Activated naive CD8-positive, alpha-beta T cell treated with anti-CD3 and anti-CD28 coated beads, Interleukin-2, amount 10 ng/mL, durations not matched to agents 7 days and 5 days (primary cell): ENCODE measurements around the gene TRIM44. TPM values are rescaled to one million over a fixed set of nuclear protein-coding genes. Genes with fewer than 3 reads are reported as not detected.

Source experiments
- ATAC-seq: fragments of 150-1000 bp; cut with Tn5 transposase; one replicate; pipeline ENCODE4 v1.10.0; 2021; ENCODE audit warnings: low read depth, moderate library complexity
- POLR2A ChIA-PET: fragments of 350-600 bp; sonication (Branson Sonifier 250); formaldehyde crosslinking; loops from one replicate; lab custom pipeline; 2021; ENCODE audit warnings: antibody characterized with exemption; lab: Charles Lee
- DNase-seq: peaks from one replicate; pipeline ENCODE4 v3.0.0; 2021
- H3K27ac Mint-ChIP-seq: one replicate; pipeline ENCODE4 v1.8.0; 2022; ENCODE audit warnings: mild to moderate bottlenecking, mixed read lengths
- H3K27me3 Mint-ChIP-seq: one replicate; pipeline ENCODE4 v1.8.0; 2022; ENCODE audit warnings: mild to moderate bottlenecking, moderate library complexity, mixed read lengths
- H3K36me3 Mint-ChIP-seq: one replicate; pipeline ENCODE4 v1.8.0; 2021; ENCODE audit warnings: mild to moderate bottlenecking, mixed read lengths
- H3K4me1 Mint-ChIP-seq: one replicate; pipeline ENCODE4 v1.8.0; 2021; ENCODE audit warnings: mixed read lengths
- H3K4me3 Mint-ChIP-seq: one replicate; pipeline ENCODE4 v1.8.0; 2022; ENCODE audit warnings: mild to moderate bottlenecking, moderate library complexity, mixed read lengths
- H3K9me3 Mint-ChIP-seq: one replicate; pipeline ENCODE4 v1.8.0; 2021; ENCODE audit warnings: mixed read lengths
- total RNA-seq, 2 experiments: library from RNA; stranded (reverse); gene quantifications; one replicate each; pipeline ENCODE4 v1.2.3, GENCODE V29; 2021

Gene TRIM44
- total RNA-seq, 2 experiments from 2014 or later, result 51.4 to 52.4 TPM

DNA sequence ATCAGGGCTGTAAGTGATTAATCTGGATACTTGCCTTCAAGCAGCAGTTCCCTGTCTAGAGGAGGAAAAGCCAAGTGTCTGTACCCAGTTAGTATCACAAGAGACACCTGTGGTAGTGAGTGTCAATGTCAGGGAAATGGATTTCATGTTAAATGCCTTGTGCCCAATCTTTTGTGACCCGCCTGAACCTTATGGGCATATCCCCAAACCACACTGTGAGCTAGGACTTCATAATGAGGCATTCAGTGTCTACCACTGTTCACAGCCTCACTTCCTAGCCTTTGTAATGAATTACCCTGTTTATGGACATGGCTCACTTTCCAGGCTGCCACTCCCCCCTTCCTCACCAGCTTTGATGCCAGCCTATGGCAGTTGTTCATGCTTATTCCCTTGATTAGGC, 125.1 kb downstream of the TRIM44 start:
- no peak overlapping the region for H3K27ac Mint-ChIP-seq
- no peak overlapping the region for H3K4me3 Mint-ChIP-seq
- peaks cover 27% of the 10 kb centered on the region for H3K4me1 Mint-ChIP-seq
- POLR2A ChIA-PET, result no interaction called here
- H3K36me3 Mint-ChIP-seq, result peaks cover 8% of the 10 kb centered on the region
- no peaks in the 10 kb centered on the region for H3K9me3 Mint-ChIP-seq
- DNase-seq, result no peak
- no peaks in the 10 kb centered on the region for H3K27me3 Mint-ChIP-seq
- no peak for ATAC-seq

DNA sequence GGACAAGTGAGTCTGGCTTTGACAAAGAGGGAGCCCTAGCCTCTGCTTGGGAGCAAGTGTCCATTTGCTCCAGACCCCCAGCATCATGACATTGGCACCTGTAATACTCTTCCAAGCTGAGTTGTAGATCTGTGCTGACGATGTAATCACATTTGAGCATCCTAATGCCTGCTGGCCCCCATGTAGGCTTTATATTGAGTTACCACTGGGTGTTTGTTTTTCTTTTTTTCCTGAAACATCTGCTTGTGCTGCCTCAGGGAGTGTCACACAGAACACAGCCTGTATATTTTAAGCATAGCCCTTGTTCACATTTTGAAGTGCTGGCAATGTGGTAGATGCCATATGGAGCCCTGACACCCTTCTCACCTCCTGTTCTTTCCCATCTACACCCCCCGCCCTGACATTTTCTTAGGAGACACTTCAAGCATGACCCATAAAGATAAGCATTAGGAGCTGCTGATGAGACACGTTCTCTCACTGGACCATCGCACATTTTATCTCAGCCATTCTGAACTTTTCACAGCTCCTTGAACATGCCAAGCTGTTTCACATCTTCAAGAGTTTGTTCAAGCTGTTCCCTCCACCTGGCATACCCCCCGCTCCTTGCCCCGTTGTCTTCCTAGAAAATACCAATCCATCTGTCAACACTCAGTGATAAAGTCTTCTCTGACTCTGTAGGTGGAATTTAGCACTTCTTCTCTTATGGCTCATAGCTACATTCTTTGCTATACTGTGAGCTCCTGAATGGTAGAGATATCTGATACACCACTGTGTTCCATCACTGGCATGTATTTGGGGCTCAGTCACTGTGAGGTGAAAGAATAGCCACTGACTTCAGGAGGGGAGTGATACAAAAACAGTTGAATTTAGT, 128.7 kb downstream of the TRIM44 start:
- Mint-ChIP-seq H3K9me3 (no peaks in the 10 kb centered on the region), H3K4me3 (no peak overlapping the region), H3K27me3 (no peaks in the 10 kb centered on the region), H3K27ac (no peak overlapping the region), H3K36me3 (peaks cover 15% of the 10 kb centered on the region), H3K4me1 (peaks cover 8% of the 10 kb centered on the region)
- DNase-seq (no peak), ATAC-seq (no peak)
- POLR2A ChIA-PET, result no interaction called here

DNA sequence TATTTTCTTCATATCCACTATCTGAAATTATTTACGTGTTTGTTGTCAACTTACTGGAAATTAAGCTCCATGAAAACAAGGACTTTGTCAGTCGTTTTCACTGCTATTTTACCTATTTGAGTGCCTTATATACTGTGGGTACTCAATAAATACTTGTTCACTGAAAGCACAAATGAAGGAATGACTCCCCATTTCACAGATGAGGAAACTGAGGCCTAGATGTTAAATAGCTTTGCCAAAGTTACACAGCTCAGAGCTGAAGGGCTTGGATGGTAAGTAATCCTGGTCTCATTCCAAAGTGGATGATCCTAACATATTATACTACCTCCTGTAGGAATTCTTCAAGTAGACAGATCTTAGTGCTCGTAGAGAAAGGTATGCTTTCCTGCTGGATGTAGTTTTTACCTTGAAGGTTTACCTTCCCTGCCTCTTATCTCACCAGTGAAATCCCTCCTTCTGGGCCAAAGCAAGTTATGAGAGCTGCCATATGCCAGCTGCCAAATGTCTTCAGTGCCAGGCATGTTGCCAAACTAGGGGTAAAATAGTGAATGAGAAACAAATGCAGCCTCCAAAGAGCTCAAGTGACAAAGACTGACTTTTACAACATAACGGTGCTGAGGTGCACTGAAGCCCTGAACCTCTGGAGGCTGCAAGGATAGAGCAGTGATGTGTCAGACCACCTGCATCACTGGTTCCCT, 129.7 kb downstream of the TRIM44 start:
- no peak overlapping the region for H3K27ac Mint-ChIP-seq
- no peaks in the 10 kb centered on the region for H3K4me1 Mint-ChIP-seq
- H3K27me3 Mint-ChIP-seq, result no peaks in the 10 kb centered on the region
- H3K9me3 Mint-ChIP-seq, result no peaks in the 10 kb centered on the region
- peaks cover 15% of the 10 kb centered on the region for H3K36me3 Mint-ChIP-seq
- H3K4me3 Mint-ChIP-seq, result no peak overlapping the region
- POLR2A ChIA-PET, result no interaction called here
- ATAC-seq, result no peak
- DNase-seq, result no peak

DNA sequence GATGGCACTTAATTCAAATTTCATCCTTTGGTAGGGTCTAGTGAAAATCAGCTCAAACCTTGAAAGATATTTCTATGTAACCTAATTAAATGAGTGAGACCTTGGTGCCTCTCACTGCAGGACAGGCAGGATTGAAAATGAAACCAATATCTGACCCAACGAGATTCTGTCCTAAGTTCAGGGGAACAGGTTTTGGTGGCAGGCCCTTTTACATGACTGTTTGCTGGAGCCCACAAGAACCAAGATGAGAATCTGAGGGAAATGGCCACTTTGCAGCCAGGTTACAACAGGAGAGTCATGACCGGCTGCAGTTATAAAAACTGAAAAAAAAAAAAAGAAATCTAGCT, 130.2 kb downstream of the TRIM44 start:
- Mint-ChIP-seq H3K9me3 (no peaks in the 10 kb centered on the region), H3K27me3 (no peaks in the 10 kb centered on the region), H3K27ac (no peak overlapping the region), H3K4me1 (no peaks in the 10 kb centered on the region), H3K4me3 (no peak overlapping the region), H3K36me3 (peaks cover 15% of the 10 kb centered on the region)
- ATAC-seq (no peak), DNase-seq (no peak)
- POLR2A ChIA-PET, result no interaction called here

DNA sequence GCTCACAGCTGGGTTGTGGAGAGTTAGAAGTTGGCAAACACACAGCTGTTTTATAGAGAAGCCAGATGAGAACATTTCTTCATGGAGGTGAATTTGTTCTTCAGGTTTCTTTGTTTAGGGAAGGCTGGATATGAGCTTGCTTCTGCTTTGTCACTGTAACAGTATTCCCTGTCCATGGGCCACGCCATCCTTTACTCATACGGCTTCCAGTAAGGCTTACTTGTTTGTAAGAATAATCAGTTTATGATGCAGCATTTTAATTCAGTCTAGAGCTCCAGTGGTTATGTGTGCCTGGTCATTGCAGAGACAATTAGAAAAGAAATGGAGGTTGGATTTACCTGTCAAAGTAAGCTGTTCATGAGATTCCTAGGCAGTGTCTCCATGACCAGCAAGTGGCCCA, 131.8 kb downstream of the TRIM44 start:
- Mint-ChIP-seq H3K36me3 (peaks cover 13% of the 10 kb centered on the region), H3K9me3 (no peaks in the 10 kb centered on the region), H3K27ac (no peak overlapping the region), H3K4me1 (no peaks in the 10 kb centered on the region), H3K4me3 (no peak overlapping the region), H3K27me3 (no peaks in the 10 kb centered on the region)
- no peak for DNase-seq
- POLR2A ChIA-PET, result no interaction called here
- no peak for ATAC-seq

DNA sequence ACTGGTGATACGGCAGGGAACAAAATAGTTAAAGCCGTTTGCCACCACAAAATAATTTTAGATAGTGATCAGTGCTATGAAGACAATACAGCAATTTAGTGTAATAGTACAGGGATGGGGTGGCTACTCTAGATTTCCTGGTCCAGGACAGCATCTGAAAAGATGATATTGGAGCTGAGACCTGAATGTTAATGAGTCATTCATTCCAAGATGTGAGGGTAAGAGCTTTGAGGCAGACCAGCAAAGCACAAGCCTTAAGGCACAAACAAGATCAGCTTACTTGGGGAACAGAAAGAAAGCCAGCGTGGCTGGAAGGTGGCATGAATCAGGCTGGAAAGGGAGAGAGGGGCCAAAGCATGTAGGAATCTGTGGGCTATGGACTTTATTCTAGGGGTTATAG, 132.3 kb downstream of the TRIM44 start:
- no peak overlapping the region for H3K4me3 Mint-ChIP-seq
- H3K27ac Mint-ChIP-seq, result no peak overlapping the region
- H3K9me3 Mint-ChIP-seq, result no peaks in the 10 kb centered on the region
- DNase-seq (no peak), ATAC-seq (no peak)
- H3K4me1 Mint-ChIP-seq, result no peaks in the 10 kb centered on the region
- H3K36me3 Mint-ChIP-seq, result peaks cover 17% of the 10 kb centered on the region
- H3K27me3 Mint-ChIP-seq, result no peaks in the 10 kb centered on the region
- POLR2A ChIA-PET, result no interaction called here

DNA sequence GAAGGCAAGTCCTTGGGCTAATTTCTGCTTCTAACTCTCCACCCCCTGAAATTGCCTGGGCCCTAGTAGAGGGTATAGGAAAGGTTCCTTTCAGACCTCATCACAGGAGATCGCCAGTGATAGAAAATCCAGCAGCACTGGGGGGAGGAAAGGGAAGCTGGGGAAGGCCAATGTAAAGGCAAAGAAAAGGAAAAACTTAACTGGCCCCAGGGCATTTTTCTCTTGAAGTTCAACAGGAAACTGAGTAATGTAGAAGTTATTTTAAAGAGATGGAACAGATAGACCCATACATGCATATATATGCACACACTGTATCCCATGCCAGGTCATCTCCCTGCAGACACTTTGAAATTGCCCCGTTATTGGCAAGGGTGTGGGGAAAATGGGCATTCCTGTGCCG, 134.0 kb downstream of the TRIM44 start:
- ATAC-seq (no peak), DNase-seq (no peak)
- Mint-ChIP-seq H3K4me3 (no peak overlapping the region), H3K27ac (no peak overlapping the region), H3K4me1 (peaks cover 8% of the 10 kb centered on the region), H3K27me3 (no peaks in the 10 kb centered on the region), H3K9me3 (no peaks in the 10 kb centered on the region), H3K36me3 (peaks cover 13% of the 10 kb centered on the region)
- POLR2A ChIA-PET, result no interaction called here

DNA sequence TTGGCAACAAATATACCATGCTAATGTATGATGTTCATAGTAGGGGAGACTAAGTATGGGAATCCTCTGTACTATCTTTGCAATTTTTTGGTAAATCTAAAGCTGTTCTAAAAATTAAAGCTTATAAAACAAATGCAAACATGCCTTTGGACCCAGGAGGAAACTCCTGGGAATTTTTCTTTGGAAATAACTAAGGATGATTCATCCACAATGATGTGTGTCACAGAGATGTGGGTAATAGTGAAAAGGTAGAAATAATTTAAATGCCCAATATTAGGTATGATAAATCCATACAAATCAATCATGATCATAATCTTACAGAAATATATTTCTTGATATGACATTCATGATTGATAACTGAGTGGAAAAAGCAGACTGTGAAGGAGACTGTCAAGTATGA, 135.8 kb downstream of the TRIM44 start:
- Mint-ChIP-seq H3K4me3 (no peak overlapping the region), H3K27me3 (no peaks in the 10 kb centered on the region), H3K27ac (no peak overlapping the region), H3K4me1 (peaks cover 8% of the 10 kb centered on the region), H3K36me3 (peaks cover 13% of the 10 kb centered on the region), H3K9me3 (no peaks in the 10 kb centered on the region)
- POLR2A ChIA-PET, result no interaction called here
- ATAC-seq (no peak), DNase-seq (no peak)

DNA sequence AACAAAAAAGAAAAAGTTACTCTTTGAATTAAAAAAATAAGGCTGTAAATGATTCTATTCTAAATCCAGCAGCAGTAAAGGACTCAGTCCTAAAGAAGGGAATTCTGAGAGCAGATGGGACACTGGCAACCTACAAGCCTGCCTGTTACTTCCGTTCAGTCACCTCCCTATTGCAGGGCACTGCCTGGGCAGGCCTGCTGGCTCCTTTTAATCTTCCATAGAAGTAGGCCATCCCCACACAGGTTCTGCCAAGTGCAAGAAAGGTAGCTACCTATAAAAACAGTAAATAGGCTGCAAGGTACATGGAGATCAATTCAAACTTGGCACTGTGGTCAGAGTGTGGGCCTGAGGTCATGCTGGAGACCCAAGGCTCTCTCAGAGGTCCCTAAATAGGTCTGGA, 136.4 kb downstream of the TRIM44 start:
- H3K36me3 Mint-ChIP-seq, result peaks cover 13% of the 10 kb centered on the region
- DNase-seq (no peak), ATAC-seq (no peak)
- no peak overlapping the region for H3K27ac Mint-ChIP-seq
- H3K9me3 Mint-ChIP-seq, result no peaks in the 10 kb centered on the region
- POLR2A ChIA-PET, result no interaction called here
- H3K4me1 Mint-ChIP-seq, result peaks cover 8% of the 10 kb centered on the region
- no peaks in the 10 kb centered on the region for H3K27me3 Mint-ChIP-seq
- no peak overlapping the region for H3K4me3 Mint-ChIP-seq

DNA sequence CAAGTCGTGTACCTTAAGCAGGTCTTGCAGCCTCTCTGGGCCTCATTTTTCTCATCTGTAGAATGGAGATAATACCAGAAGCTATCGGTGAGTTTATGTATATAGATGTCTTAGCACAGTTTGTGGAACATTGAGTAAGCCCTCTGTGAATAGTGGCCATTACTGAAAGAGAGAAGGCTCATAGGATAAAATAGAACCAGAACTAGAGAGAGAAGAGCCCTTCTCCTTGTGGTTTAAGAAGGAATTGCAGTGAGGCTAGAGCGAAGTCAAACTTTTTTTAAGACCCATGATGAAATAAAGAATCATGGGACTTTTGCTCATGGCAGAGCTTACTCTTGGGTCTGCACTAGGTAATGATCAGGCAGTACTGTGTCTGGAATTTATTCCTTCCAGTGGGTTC, 137.1 kb downstream of the TRIM44 start:
- POLR2A ChIA-PET, result no interaction called here
- no peak for ATAC-seq
- Mint-ChIP-seq H3K27me3 (no peaks in the 10 kb centered on the region), H3K9me3 (no peaks in the 10 kb centered on the region), H3K27ac (no peak overlapping the region), H3K36me3 (peaks cover 13% of the 10 kb centered on the region), H3K4me1 (peaks cover 8% of the 10 kb centered on the region), H3K4me3 (no peak overlapping the region)
- DNase-seq, result no peak

DNA sequence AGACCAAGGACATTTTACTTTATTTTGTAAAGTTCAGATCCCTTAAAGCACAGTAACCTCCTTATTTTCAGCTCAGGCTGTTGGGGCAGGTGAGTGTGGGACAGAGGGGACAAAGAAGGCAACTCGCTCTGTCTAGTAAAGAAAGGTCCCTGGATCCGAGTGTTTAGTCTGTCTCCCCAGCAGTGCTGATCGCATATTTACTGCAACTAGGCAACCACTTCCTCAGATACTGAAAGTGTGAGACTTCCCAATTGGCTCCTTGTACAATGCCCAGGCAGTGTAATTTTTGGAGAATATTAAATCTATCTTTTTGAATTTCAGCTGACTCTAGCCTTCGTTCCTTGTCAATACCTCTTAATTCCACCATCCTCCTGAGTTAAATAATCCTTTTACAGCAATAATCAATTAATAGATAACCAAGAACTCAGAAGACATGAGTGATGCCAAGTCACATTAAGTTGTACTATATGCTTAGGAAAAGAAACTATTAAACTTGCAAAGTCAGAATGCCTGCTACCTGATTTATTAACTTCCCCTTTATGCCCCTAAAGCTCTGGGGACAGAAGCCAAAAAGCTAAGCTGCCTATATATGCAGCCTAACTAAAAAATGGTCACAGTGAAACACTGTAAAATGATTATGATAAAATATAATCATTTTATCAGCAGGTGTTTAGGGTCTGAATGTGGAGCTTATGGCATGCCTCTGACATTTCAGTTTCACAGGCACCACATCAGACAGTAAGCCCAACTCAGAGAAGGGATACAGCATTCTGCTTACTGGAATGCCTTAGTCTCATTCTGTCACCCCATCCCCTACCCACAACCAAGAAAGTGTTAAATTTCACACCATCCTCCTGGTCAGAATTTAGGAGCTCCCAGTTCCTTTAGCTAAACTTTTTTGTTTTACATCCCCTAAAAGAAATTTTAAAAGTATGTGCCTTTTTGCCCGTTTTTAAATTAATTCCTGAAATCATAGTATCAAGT, 138.7 kb downstream of the TRIM44 start:
- H3K9me3 Mint-ChIP-seq, result no peaks in the 10 kb centered on the region
- DNase-seq (no peak), ATAC-seq (no peak)
- H3K4me3 Mint-ChIP-seq, result no peak overlapping the region
- H3K4me1 Mint-ChIP-seq, result peaks cover 8% of the 10 kb centered on the region
- H3K36me3 Mint-ChIP-seq, result peaks cover 9% of the 10 kb centered on the region
- no peak overlapping the region for H3K27ac Mint-ChIP-seq
- H3K27me3 Mint-ChIP-seq, result no peaks in the 10 kb centered on the region
- POLR2A ChIA-PET, result no interaction called here

DNA sequence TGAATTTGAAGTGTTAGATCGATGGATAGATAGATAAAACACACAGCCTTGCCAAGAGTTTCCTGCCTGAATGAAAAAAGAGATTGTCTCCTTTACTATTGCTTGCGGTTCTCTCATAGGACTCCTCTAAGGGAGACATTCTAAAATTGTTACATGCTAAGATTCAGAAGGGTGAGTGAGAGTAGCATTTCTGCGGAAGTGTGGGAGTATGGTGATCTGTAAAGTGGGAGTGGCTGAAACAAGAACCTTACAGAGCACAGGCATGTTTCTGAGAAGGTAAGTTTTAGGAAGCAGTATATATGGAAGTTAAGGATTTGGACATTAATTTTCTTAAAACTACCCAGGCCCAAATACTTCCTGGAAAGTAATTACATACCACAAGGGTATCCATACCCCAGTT, 139.6 kb downstream of the TRIM44 start:
- Mint-ChIP-seq H3K36me3 (peaks cover 10% of the 10 kb centered on the region), H3K27me3 (no peaks in the 10 kb centered on the region), H3K9me3 (no peaks in the 10 kb centered on the region), H3K27ac (no peak overlapping the region), H3K4me3 (no peak overlapping the region), H3K4me1 (peaks cover 8% of the 10 kb centered on the region)
- DNase-seq (no peak), ATAC-seq (no peak)
- POLR2A ChIA-PET, result no interaction called here

DNA sequence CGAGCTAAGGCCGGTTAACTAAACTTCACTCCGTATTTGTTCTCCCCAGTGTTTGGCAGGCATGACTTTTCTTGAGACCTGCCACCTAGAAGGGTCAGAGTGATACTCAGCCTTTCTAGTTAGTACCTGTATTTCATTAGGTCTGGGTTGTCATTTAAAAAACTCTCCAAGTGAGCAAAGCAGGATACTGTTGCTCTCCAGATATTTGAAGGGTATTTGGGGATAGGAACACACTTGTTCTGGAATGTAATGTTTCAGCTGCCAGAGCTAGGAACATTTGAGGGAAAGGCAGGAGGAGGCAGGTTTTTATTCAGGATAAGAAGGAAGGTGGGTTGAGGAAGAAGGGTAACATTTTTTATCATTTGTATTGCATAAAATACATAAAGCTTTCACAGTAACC, 140.1 kb downstream of the TRIM44 start:
- Mint-ChIP-seq H3K27me3 (no peaks in the 10 kb centered on the region), H3K4me3 (no peak overlapping the region), H3K36me3 (peaks cover 12% of the 10 kb centered on the region), H3K27ac (no peak overlapping the region), H3K9me3 (no peaks in the 10 kb centered on the region), H3K4me1 (peaks cover 8% of the 10 kb centered on the region)
- no peak for DNase-seq
- no peak for ATAC-seq
- POLR2A ChIA-PET, result no interaction called here
